Right lung (tissue), 10 donors: ENCODE data around the gene ARHGDIA. TPM values are rescaled to one million over a fixed set of nuclear protein-coding genes. Genes with fewer than 3 reads are reported as not detected.
"Not testable (repeated sequence)": the region's sequence is repeated elsewhere in the genome, so short reads cannot be mapped to it uniquely, and the experiment has no call there.

Source experiments
- DNase-seq, 2 donors: peaks; one replicate each; pipeline ENCODE4 v3.0.0-alpha.2; 2013
- long read RNA-seq, 8 donors: transcript quantifications; one replicate each; lab custom pipeline, GENCODE V29; 2026
- polyA plus RNA-seq, 5 donors: library from polyadenylated mRNA; unstranded; fragments of 120-200 nt; gene quantifications; one replicate each; pipeline versions ENCODE4 v1.2.1 to v1.2.3, GENCODE V29; 2013; ENCODE audit warnings: inconsistent platforms in 1 of 5, low replicate concordance in 1 of 5; ENCODE audit not compliant: insufficient read length in 5 of 5, insufficient read depth in 1 of 5

Gene ARHGDIA
- polyA plus RNA-seq, result 100 to 1,000 TPM; 109 to 300 (median 150) TPM
- long read RNA-seq, donor 1, transcript ARHGDIA-207 (5 exons, 1,201 nt), result minor isoform, 10 of 121 reads
- long read RNA-seq, donor 1, transcript ARHGDIA-201 (6 exons, 1,906 nt), result major isoform, 53 of 121 reads
- long read RNA-seq, donor 1, partial matches to known transcripts, result 25 of 121 reads
- long read RNA-seq, donor 1, other reads (novel, unspliced or antisense), result 22 of 121 reads
- long read RNA-seq, donor 2, transcript ARHGDIA-201 (6 exons, 1,906 nt), result major isoform, 32 of 42 reads
- long read RNA-seq, donor 2, transcript ARHGDIA-207 (5 exons, 1,201 nt), result minor isoform, 6 of 42 reads
- long read RNA-seq, donor 2, partial matches to known transcripts, result 0 of 42 reads
- long read RNA-seq, donor 2, other reads (novel, unspliced or antisense), result 0 of 42 reads
- long read RNA-seq, donor 3, transcript ARHGDIA-207 (5 exons, 1,201 nt), result minor isoform, 14 of 66 reads
- long read RNA-seq, donor 3, transcript ARHGDIA-201 (6 exons, 1,906 nt), result major isoform, 33 of 66 reads
- long read RNA-seq, donor 3, partial matches to known transcripts, result 12 of 66 reads
- long read RNA-seq, donor 3, other reads (novel, unspliced or antisense), result 0 of 66 reads
- long read RNA-seq, donor 4, transcript ARHGDIA-201 (6 exons, 1,906 nt), result major isoform, 32 of 54 reads
- long read RNA-seq, donor 4, transcript ARHGDIA-207 (5 exons, 1,201 nt), result minor isoform, 5 of 54 reads
- long read RNA-seq, donor 4, partial matches to known transcripts, result 6 of 54 reads
- long read RNA-seq, donor 4, other reads (novel, unspliced or antisense), result 0 of 54 reads
- long read RNA-seq, donor 5, transcript ARHGDIA-207 (5 exons, 1,201 nt), result minor isoform, 11 of 85 reads
- long read RNA-seq, donor 5, transcript ARHGDIA-201 (6 exons, 1,906 nt), result major isoform, 51 of 85 reads
- long read RNA-seq, donor 5, partial matches to known transcripts, result 16 of 85 reads
- long read RNA-seq, donor 5, other reads (novel, unspliced or antisense), result 0 of 85 reads
- long read RNA-seq, donor 6, transcript ARHGDIA-201 (6 exons, 1,906 nt), result major isoform, 91 of 133 reads
- long read RNA-seq, donor 6, transcript ARHGDIA-207 (5 exons, 1,201 nt), result minor isoform, 16 of 133 reads
- long read RNA-seq, donor 6, partial matches to known transcripts, result 11 of 133 reads
- long read RNA-seq, donor 6, other reads (novel, unspliced or antisense), result 0 of 133 reads
- long read RNA-seq, donor 7, transcript ARHGDIA-214 (2 exons, 351 nt), result minor isoform, 6 of 72 reads
- long read RNA-seq, donor 7, transcript ARHGDIA-207 (5 exons, 1,201 nt), result minor isoform, 7 of 72 reads
- long read RNA-seq, donor 7, transcript ARHGDIA-201 (6 exons, 1,906 nt), result major isoform, 51 of 72 reads
- long read RNA-seq, donor 7, partial matches to known transcripts, result 0 of 72 reads
- long read RNA-seq, donor 7, other reads (novel, unspliced or antisense), result 0 of 72 reads
- long read RNA-seq, donor 8, transcript ARHGDIA-201 (6 exons, 1,906 nt), result major isoform, 16 of 18 reads
- long read RNA-seq, donor 8, partial matches to known transcripts, result 0 of 18 reads
- long read RNA-seq, donor 8, other reads (novel, unspliced or antisense), result 0 of 18 reads

DNA sequence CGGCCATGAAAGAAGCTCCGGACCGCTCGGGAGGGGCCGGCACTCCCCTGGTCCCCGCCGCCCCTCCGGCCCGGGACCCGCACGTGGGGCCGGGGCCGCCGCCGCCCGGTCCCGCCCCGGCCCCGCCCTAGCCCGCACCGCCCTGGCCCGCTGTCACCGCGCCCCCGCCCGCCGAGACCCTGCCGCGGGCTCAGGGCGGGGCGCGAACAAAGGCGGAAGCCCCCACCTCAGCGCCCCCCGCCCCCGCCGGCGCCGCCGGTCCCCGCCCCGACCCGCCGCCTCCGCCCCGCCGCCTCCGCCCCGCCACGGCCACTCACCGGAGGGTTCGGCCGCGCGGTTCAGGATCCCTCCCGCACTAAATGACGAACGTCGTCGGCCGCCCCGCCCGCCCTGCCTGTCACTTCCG lies at the start of gene ARHGDIA:
ARHGDIA (minus strand) TSS at position 357 of the 406 bp plus-strand sequence. CDS start 1,407 bp downstream, outside the sequence.
- no peak for DNase-seq

DNA sequence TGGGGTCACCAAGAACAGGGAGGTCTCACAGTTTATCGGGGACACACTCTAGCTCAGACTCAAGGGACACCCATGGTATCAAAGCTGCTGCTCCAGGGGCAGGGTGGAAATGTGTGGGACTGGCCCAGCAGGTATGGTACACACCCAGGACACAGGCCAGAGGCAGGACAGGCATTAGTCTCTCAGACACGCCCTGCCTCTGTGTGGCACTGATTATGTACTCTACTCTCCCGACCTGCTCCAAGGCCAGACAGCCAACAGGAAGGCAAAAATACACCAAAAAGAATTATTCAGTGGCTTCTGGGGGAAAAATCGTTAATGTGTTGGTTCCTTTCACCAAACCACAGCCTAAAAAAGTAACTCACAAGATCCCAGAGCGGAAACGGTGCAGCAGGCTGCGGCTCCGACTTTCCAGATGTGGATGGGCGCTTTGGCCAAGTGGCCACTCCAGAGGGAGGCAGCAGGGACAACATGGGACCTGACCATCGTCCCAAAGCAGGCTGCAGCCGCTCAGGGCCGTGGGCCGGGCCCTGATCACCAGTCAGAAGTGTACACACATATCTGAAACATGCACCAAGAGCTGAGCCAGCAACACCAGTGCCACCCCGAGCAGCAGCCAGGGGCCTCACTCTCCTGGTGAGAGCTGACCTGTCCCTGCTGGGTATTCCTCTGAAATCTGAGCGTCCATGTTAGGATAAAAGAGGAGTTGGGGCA lies 47.9 kb upstream of the ARHGDIA start:
- DNase-seq, result no peak

DNA sequence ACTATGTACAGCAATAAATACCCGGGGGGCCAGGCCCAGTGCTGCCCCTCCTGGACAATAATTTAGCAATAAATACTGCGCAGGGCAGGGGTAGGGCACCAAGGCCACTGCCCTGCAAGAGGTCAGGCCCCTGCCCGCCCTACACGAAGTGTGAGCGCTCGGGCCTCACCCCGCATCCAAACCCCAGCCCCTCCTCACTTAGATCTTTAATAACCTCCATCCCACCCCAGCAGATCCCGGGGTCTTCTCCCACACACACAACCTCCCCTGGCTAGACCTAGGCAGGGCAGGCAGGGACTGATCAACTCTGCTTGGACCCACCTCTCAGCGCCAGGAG lies 47.2 kb upstream of the ARHGDIA start:
- DNase-seq, result not testable (repeated sequence)

DNA sequence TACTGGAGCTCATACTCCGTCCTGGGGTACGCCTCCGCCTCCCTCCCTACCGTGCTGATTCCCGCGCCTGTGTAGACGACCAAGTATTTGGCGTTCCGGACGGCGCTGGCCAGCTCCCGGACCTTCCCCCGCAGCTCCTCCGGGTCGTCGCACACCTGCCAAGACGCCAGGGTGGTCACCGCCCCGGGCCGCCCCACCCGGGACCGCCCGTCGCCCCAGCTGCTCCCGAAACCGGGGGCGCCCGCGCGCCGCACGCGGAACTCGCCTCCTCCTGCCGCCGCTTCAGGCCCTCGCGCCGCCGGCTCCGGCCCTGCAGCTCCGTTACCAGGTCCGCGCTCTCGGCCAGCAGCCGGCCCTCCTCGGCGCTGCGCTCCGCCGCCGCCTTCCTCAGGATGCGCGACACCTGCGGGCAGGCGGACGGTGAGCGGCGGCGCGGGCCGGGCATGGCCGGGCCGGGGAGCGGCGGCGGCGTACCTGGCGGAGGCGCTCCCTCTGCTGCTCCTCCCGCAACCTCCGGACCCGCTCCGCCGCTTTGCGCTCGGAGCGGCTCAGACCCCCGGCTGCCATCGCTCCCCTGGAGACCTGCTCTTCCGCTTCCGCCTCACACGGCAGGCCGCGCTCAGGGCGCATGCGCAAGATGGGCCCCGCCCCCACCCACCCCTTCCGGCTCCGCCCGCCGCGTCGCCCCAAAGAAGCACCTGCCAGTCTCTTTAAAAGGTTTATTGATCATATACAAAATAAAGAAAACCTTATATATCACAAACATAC lies 46.6 kb upstream of the ARHGDIA start, which contains the start of gene SIRT7:
SIRT7 (minus strand) TSS at position 612 of the 768 bp plus-strand sequence; CDS start at position 567, 45 bp downstream.
- DNase-seq, result peak; percentile 69 to 70

DNA sequence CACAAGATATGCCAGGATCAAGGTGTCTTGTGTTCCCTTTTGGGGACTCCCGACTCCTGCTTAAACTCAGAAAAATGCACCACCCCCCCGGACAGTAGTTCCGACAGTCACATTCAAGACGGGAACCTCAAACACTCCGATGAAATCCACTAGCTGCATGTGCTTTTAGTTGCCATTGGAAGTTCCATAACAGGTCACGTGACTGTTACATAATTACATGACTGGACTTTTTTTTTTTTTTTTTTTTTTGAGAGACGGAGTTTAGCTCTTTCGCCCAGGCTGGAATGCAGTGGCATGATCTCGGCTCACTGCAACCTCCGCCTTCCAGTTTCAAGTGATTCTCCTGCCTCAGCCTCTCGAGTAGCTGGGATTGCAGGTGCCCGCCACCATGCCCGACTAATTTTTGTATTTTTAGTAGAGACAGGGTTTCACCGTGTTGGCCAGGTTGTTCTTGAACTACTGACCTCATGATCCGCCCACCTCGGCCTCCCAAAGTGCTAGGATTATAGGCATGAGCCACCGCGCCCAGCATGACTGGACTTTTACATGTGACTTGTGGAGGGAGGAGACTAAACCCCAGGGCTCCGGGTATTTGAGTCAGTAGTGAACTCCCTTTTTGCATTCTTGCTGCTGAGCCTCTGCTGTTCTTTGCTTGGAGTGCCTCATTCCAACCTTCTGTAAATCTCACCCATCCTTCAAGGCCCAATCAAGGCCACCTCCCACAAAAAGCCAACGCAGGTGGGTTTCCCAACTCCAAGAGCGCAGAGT lies 45.3 kb upstream of the ARHGDIA start:
- no peak for DNase-seq

DNA sequence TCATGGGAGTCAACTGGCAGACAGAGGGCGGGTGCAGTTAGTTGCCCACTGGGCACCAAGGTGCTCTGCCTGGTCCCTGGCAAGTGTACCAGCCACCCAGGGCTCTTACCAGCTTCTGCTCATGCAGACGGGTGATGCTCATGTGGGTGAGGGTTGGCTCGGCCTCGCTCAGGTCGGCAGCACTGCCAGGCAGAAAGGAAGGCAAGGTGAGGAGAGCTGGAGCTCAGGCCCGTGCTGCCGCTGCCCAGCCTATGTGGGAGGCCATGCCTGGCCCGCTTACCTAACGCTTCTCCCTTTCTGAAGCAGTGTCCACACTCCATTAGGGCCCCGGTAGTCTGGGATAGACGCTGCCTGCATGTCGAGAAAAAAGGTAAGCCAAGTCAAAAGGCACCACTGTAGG lies 44.2 kb upstream of the ARHGDIA start:
- no peak for DNase-seq

DNA sequence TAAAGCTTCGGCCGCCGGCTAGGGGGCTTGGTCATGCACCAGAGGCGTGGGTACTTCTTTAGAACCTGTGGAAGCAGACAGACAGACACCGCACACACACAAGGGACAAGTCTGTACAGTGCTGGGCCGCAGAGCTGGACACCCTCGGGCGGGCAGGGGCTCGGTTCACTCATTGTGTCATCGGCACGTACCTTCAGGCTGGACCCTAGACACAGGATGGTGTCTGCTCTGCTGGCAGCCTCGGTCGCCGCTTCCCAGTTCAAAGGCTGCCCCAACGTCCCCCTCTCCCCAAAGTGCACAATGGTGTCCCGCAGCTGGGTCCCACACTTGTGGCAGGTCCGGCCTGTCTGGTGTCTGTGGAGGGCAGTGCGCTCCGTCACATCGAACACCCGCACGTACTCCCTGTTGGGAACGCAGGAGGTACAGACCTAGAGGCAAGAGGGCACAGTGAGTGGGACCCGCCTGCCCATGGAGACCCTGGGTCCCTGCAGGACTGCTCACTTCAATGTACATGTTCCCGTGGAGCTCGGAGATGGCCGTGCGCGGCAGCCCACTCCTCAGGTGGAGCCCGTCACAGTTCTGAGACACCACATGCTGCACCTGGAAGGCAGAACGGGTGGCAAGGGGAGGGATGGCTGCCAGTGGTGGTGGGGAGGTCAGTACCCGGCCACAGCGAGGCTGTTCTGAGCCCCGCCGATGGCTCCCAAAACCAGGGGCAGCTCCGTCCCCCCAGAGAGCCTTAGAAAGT lies 43.1 kb upstream of the ARHGDIA start:
- DNase-seq, result no peak

DNA sequence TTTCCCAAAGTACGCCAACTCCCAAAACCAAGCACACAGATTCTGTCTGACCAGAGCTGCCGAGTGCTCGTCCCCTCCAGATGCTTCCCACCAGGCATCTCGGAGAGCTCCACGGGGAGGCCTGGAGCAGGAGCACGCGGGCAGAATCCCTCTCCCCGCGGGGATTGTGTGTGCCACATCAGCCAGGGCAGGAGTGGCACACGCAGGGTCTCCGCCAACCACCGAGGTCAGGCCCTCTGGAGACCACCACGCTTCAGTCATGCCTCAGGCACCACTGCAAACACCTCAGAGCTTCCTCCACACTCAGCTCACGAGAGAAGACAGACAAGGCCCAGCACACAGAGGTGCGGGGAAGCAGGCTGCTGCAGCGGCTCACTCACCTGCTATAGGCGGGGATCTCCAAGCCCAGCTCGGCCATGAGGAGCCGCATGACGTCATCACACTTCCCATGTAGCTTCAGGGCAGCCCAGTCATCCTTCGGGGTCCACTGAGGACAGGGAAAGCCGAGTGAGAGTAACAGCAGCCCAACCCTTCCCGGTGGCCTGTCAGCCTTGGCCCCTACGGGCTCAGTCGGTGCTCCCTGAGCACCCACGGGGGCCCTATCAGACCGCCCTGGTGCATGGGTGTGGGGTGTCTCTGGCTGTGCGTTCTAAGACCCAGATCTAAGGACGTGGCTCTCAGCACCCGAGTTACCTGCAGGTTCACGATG lies 42.4 kb upstream of the ARHGDIA start:
- no peak for DNase-seq

DNA sequence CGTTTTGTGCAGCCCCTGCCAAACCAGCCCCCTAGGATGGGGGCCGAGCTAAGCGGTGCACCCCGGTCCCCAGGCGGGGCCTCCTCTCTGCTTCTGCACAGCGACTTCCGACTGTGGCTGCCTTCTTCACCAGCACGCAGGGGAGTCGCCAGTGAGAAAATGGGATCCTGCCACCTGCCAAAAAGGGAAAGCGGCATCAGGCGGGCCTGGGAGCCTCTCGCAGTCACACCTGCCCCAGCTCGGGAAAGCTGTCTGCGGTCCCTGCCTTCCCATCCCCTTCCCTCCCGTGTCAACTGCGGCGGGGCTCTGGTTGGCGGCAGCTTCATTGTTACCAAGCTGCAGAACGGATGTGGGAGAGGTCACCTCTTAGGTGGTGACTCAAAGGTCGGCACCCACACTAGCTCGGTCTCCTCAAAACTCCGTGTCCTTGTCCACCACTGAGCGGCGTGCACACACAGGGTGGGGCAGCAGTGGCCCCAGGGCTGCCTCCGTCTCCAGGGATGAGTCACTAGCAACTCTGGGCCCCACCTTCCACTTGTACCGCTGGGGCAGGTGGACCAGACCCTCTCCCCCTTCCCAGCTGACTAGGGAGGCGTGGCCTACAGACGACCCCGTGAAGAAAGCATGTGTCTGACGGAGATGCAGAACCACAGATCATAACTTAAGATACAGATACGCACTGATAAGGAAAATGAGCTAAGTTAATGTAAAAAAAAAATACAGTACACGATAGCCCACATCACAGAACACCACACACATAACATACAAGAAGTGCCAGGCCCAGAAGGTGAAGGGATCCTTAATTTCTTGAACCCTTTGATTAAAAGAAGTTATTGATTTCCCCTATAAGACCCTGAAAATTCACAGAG lies 41.5 kb upstream of the ARHGDIA start:
- DNase-seq, result no peak

DNA sequence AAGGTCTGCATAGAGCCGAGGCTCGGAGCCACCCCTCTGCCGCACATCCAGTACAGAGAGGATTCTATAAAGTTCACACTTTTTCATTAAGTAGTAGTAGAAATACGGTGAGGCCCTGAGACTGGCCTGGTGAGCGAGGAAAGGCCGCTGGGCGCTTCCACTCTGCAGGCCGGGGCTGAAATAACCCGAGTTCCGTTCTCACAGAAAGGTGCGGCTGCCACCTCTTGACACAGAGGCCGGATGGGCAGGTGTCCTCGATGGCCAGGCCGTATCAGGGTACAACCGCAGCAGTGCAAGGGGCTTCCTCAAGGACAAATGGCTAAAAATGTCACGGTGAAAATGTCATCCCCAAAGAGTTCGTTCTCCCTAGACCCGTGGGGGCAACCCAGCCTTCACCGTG lies 40.8 kb upstream of the ARHGDIA start:
- no peak for DNase-seq

DNA sequence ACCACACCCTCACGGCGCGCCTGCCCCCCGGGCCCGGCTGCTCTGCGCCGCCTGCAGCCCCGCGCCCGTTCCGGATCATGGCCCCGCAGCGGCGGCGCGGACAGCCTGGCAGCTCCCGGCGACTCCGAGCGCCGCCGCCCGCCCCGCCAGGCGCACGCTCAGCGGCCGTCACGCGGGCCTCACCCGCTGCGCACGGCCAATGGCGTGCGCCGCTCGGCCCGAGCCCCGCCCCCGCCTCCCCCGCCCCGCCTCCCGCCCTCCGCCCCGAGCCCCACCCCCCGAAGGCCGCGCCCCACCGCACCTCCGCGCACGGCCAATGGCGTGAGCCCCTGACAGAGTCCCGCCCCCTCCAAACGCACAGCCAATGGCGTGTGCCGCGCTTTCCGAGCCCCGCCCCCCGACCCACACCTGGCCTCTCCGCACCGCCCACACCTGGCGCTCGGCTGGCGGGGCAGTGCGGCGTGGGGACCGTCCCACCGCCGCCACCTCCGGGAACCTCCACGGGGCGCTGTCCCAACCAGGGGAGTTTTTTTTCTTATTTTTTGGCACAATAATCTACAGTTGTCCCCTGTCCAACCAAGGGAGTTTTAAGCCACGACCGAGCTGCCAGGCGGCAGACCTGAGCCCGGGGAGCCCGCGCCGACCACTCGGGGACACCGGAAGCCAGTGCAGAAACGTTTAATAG lies 40.3 kb upstream of the ARHGDIA start, which contains the start of gene PCYT2:
PCYT2 (minus strand) TSS at position 123 of the 685 bp plus-strand sequence; CDS start at position 79, 44 bp downstream.
- DNase-seq, result peak; percentile 83 to 87

DNA sequence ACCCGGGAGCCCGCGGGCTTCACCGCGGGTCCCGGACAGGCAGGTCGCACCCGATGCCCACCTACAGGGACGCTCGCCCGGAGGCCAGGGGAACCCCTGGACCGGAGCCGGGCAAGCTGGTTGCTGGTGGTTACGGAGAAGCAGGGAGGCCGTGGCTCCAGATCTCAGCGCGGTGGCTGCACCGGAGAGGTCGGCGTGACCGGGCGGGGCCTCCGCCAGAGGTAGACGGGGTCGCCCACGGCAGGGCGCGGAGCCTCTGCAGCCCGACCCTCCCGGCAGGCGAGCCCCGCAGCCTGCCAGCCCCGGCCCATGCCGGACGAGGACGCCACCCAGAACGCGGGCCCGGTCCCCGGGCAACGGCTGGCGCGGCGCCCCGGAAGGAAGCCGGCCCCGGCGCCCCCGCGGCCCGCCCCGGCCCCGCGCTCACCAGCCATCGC lies 39.7 kb upstream of the ARHGDIA start:
- no peak for DNase-seq

DNA sequence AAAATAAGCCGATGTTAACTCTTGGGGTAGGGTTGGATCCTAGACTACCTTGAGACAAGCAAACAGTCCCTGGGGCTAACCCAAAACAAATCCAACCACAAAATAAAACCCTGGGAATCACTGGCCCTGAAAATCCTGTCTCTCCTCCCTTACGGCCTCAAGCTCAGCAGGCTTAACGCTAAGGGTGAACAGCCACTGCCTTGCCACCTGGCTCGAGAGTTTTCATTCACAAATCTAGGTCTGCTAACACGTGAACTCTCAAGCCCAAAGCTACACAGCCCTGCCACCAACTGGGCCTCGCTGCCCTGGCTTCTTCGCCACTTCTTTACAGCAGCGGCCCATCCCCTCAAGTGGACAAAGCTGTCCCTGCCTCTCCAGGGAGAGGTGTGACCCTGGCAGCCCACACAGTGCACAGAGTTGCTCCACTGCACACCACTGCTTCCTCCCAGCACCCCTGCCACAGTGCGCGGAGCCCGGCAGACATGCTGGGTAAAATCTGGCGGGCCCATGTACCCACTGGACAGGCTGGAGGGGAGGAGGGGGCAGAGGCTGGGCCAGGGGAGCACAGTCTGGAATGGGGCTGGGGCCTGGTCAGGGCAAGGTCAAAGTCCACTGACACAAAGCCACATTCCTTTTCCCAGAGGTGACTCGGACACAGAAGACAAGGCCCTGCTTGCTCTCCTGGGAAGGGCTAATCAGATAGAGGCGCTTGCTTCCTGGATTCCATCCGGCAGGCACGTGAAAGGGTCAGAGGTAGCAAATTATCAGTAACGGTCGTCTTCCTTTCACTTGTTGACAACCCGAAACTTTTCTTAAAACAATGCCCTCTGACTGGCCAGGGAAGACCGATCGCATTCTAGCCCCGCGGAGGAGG lies 39.1 kb upstream of the ARHGDIA start:
- DNase-seq, result no peak

DNA sequence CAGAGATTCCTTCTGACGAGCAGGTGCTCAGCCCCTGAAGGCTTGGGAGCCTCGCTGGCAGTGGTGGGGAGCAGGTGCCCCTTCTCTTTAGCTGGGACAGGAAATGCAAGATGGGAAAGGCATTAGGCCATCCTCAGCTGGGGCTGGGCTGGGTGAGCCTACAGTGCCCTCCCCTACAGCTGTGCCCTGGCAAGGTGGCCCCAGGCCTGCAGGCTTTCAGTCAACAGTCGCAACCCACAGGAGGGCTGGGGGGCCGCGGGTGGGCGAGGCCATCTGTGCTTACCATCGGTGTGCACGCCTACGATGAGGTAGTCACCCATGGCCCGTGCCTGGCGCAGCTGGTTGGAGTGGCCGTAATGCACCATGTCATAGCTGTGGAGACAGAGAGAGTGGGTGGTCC lies 38.1 kb upstream of the ARHGDIA start:
- DNase-seq, result no peak
